Common myeloid progenitor, CD34-positive (primary cell): ENCODE measurements around the gene FEV.

Source experiments
- CTCF ChIA-PET: fragments of 350-600 bp; sonication (Branson Sonifier 250); formaldehyde crosslinking; loops from one replicate; lab custom pipeline; 2021; ENCODE audit warnings: antibody characterized with exemption; lab: Charles Lee
- POLR2A ChIA-PET: fragments of 350-600 bp; sonication (Branson Sonifier 250); formaldehyde crosslinking; loops from one replicate; lab custom pipeline; 2021; ENCODE audit warnings: antibody characterized with exemption; lab: Charles Lee
- DNase-seq, 3 donors: peaks; one replicate each; pipeline versions ENCODE4 v3.0.0 to v3.0.0-alpha.2; 2013
- H3K27ac ChIP-seq, 2 experiments: 1 replicate in 1 of 2; 2 replicates in 1 of 2; pipeline ENCODE4 v1.7.0; 2013; ENCODE audit warnings: inconsistent platforms in 2 of 2, low read length in 2 of 2, mild to moderate bottlenecking in 2 of 2, low read depth in 1 of 2, moderate library complexity in 1 of 2; ENCODE audit not compliant: severe bottlenecking in 2 of 2, insufficient read depth in 1 of 2, poor library complexity in 1 of 2
- H3K27me3 ChIP-seq, 5 experiments: replicated peaks in 2 of 5; 1 replicate in 3 of 5; 2 replicates in 2 of 5; pipeline versions ENCODE4 v1.6.1 to v1.7.0; 2013; ENCODE audit warnings: low read length in 4 of 5, mild to moderate bottlenecking in 2 of 5, moderate library complexity in 2 of 5, inconsistent platforms in 1 of 5; ENCODE audit not compliant: insufficient read depth in 5 of 5, control insufficient read depth in 4 of 5
- H3K36me3 ChIP-seq, 4 experiments: 1 replicate in 2 of 4; 2 replicates in 2 of 4; pipeline versions ENCODE4 v1.6.1 to v1.7.0; 2013; ENCODE audit warnings: low read length in 3 of 4, control low read depth in 1 of 4, mild to moderate bottlenecking in 1 of 4; ENCODE audit not compliant: control insufficient read depth in 4 of 4, insufficient read depth in 4 of 4
- H3K4me1 ChIP-seq, 4 experiments: 1 replicate in 3 of 4; 2 replicates in 1 of 4; pipeline versions ENCODE4 v1.6.1 to v1.7.1; 2013; ENCODE audit warnings: low read length in 3 of 4, mild to moderate bottlenecking in 3 of 4, control low read depth in 1 of 4, inconsistent platforms in 1 of 4, moderate library complexity in 1 of 4; ENCODE audit not compliant: control insufficient read depth in 4 of 4, insufficient read depth in 4 of 4; ENCODE audit errors: control extremely low read depth in 1 of 4
- H3K4me3 ChIP-seq, 7 experiments: 1 replicate in 4 of 7; 2 replicates in 3 of 7; pipeline versions ENCODE4 v1.5.1 to v1.7.0; 2013; ENCODE audit warnings: mild to moderate bottlenecking in 7 of 7, low read length in 6 of 7, moderate library complexity in 6 of 7, inconsistent platforms in 2 of 7, low read depth in 2 of 7, control low read depth in 1 of 7; ENCODE audit not compliant: insufficient read depth in 4 of 7, control insufficient read depth in 1 of 7; ENCODE audit errors: extremely low read depth in 1 of 7
- H3K9me3 ChIP-seq, 5 experiments: 1 replicate in 4 of 5; 2 replicates in 1 of 5; pipeline versions ENCODE4 v1.6.1 to v1.7.1; 2013; ENCODE audit warnings: low read length in 4 of 5, mild to moderate bottlenecking in 2 of 5, inconsistent platforms in 1 of 5, low read depth in 1 of 5, moderate library complexity in 1 of 5; ENCODE audit not compliant: control insufficient read depth in 4 of 5, insufficient read depth in 2 of 5; ENCODE audit errors: control extremely low read depth in 1 of 5
- WGBS: methylation state at CpG from one replicate; pipeline ENCODE4 v1.1.5; 2013; ENCODE audit not compliant: insufficient coverage; 5-methylcytosine and 5-hydroxymethylcytosine counted together

FEV gene

DNA sequence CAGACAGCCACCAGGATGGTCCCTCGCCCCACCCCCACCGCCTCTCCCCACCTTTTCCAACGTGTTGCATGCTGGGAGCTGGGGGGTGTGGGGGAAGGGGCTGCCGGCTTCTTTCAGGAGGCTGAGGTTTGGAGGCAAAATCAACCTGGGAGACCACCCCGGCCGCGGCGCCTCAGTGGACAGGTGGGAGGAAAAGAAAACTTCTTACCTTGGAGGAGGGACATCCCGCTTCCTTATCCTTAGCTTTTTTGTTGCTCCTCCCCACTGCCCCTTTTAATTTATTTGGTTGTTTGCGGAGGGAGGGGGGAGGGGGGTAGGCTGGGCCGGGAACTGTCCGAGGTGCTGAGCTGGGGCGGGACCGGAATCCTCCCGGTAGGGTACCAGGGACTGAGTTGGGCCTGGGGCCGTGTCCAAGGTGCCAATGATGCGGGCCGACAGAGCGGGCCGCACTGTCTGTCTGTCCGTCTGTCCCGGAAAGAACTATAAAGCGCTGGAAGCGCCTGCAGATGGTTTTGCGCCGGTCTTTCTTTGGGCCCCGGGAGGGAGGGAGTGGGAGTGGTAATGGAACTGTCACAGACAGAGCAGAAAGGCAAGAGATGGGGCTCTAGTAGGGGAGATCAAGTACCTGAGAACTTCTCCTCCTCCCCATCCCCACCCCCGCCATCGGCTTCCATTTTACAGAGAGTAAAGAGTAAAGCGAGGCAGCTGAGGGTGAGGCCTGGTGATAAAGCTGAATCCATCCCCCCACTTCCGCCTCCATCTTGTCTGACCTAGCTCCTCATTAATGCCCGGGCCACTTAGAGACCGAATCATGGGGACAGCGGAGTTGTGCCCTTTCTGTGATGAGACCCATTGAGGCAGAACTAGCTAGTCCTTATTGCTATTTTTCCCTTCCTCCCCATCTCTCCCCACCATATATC lies 23.1 kb downstream of the FEV start:
- no peak overlapping the region for H3K27ac ChIP-seq
- H3K4me1 ChIP-seq = peaks cover 0 to 24% (median 10%) of the 10 kb centered on the region in 4 experiments
- DNase-seq = no peak
- peaks cover 12 to 97% (median 41%) of the 10 kb centered on the region in 5 experiments for H3K27me3 ChIP-seq
- 14% methylated on average over 12 of the region's 34 CpGs for WGBS
- CTCF ChIA-PET = no interaction called here
- POLR2A ChIA-PET = no interaction called here
- H3K4me3 ChIP-seq = no peak overlapping the region
- no peaks in the 10 kb centered on the region for H3K36me3 ChIP-seq
- peaks cover 0 to 4% (median 2%) of the 10 kb centered on the region in 5 experiments for H3K9me3 ChIP-seq

DNA sequence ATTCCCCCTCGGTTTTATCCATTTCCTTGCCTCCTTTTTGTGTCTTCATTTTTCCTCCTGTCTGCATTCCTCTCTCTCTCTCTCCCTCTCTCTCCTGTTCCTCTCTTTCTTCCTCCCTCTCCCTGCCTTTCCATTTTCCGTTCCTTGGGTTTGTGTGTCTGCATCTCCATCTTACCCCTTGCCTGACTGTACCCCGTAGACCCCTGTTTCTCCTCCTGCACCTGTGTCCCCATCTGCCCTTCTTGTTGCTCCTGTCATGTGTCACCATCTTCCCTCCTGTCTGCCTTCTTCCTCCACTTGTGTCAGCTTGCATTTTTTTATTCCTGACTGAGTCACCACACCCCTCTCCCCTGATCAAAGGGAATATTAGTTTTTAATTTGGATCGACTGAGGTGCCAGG lies 23.8 kb downstream of the FEV start:
- 14% methylated on average over 4 of the region's 4 CpGs for WGBS
- CTCF ChIA-PET = no interaction called here

DNA sequence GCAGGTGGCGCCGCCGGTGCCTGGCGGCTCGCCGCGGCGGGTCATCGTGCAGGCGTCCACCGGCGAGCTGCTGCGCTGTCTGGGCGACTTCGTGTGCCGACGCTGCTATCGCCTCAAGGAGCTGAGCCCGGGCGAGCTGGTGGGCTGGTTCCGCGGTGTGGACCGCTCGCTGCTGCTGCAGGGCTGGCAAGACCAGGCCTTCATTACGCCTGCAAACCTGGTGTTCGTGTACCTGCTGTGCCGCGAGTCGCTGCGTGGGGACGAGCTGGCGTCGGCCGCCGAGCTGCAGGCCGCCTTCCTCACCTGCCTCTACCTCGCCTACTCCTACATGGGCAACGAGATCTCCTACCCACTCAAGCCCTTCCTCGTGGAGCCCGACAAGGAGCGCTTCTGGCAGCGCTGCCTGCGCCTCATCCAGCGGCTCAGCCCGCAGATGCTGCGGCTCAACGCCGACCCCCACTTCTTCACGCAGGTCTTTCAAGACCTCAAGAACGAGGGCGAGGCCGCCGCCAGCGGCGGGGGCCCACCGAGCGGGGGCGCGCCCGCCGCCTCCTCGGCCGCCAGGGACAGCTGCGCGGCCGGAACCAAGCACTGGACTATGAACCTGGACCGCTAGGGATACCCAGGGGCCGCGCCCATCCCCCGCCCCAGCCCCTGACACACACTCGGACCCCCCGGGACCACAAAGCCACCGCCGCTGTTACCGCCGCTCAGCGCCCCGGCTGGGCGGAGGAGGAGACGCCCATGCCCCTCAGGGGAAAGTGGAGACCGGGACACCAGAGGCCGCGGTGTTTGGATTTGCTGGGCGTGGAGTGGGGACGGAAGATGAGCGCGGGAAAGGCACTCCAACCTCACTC lies 24.4 kb downstream of the FEV start:
- ChIA-PET CTCF (no interaction called here), POLR2A (no interaction called here)
- H3K4me1 ChIP-seq = peaks cover 0 to 24% (median 10%) of the 10 kb centered on the region in 4 experiments
- DNase-seq = no peak
- peaks cover 14 to 99% (median 46%) of the 10 kb centered on the region in 5 experiments for H3K27me3 ChIP-seq
- peaks cover 0 to 4% (median 2%) of the 10 kb centered on the region in 5 experiments for H3K9me3 ChIP-seq
- no peak overlapping the region for H3K27ac ChIP-seq
- WGBS = 3% methylated on average over 75 of the region's 87 CpGs
- no peak overlapping the region for H3K4me3 ChIP-seq
- no peaks in the 10 kb centered on the region for H3K36me3 ChIP-seq

More for the DNA sequence above, 23.8 kb downstream of the FEV start:
- POLR2A ChIA-PET = no interaction called here
- H3K9me3 ChIP-seq = peaks cover 0 to 4% (median 2%) of the 10 kb centered on the region in 5 experiments
- no peak overlapping the region for H3K27ac ChIP-seq
- H3K4me3 ChIP-seq = no peak overlapping the region
- peaks cover 0 to 24% (median 10%) of the 10 kb centered on the region in 4 experiments for H3K4me1 ChIP-seq
- peaks cover 14 to 98% (median 44%) of the 10 kb centered on the region in 5 experiments for H3K27me3 ChIP-seq
- no peaks in the 10 kb centered on the region for H3K36me3 ChIP-seq
- no peak for DNase-seq

DNA sequence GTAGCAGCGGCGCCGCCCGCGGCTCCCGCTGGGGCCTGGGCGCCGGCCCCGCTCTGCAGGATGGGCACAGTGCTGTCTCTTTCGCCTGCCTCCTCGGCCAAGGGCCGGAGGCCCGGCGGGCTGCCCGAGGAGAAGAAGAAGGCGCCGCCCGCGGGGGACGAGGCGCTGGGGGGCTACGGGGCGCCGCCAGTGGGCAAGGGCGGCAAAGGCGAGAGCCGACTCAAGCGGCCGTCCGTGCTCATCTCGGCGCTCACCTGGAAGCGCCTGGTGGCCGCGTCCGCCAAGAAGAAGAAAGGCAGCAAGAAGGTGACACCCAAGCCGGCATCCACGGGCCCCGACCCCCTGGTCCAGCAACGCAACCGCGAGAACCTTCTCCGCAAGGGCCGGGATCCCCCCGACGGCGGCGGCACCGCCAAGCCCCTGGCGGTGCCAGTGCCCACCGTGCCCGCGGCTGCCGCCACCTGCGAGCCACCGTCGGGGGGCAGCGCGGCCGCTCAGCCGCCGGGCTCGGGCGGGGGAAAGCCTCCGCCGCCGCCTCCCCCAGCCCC lies 25.1 kb downstream of the FEV start:
- Histone ChIP-seq H3K4me3 (peak overlapping the region in 6 of 7 experiments; percentile 19 to 70 (median 48)), H3K9me3 (peaks cover 0 to 4% (median 2%) of the 10 kb centered on the region in 5 experiments), H3K27me3 (peaks cover 14 to 99% (median 47%) of the 10 kb centered on the region in 5 experiments), H3K4me1 (peaks cover 0 to 24% (median 10%) of the 10 kb centered on the region in 4 experiments), H3K36me3 (no peaks in the 10 kb centered on the region), H3K27ac (no peak overlapping the region)
- ChIA-PET CTCF (interaction anchor here (0.9 kb wide), 1 partner anchor 63 kb away, joined by 3 read pairs; no protein-coding TSS in a partner anchor), POLR2A (no interaction called here)
- no peak for DNase-seq
- WGBS = 2% methylated on average over 57 of the region's 67 CpGs

DNA sequence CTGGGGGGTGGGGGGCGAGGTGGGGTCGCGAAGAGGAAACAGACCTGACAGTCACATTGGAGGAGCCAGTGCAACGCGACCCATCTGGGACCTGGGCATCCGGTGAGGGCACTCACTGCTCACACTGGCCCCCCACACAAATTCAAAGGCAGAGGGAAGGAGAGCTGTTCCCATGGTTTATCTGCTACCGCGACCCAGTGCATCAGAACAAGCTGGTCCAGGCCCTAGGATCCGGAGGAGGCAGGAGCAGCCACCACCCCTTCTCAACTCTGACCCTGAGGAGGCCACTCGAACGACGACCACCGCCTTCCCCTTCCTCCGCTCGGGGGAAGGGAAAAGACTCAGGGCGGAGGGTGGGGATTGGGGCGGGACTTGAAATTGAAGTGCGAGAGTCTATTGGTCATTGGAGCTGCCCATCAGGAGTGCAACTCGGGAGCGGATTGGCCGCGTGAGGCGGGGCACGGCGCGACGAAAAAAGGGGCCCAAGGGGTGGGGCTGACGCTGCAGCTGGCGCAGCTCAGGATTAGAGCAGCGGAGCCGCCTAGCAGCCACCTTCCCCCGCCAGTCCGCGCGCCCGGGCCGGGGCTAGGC lies 25.7 kb downstream of the FEV start, which contains the start of gene CDK5R2:
TSS of gene CDK5R2 (plus strand) at position 526 of the 591 bp plus-strand sequence. CDS start 155 bp downstream, outside the sequence.
- Histone ChIP-seq H3K9me3 (peaks cover 0 to 4% (median 2%) of the 10 kb centered on the region in 5 experiments), H3K4me3 (peak within 1 kb of the TSS in 6 of 7 experiments; percentile 19 to 70 (median 48)), H3K36me3 (no peaks in the 10 kb centered on the region), H3K27me3 (peaks cover 11 to 96% (median 49%) of the 10 kb centered on the region in 5 experiments), H3K27ac (no peak within 1 kb of the TSS), H3K4me1 (peaks cover 0 to 24% (median 10%) of the 10 kb centered on the region in 4 experiments)
- CTCF ChIA-PET = interaction anchor here (0.9 to 1.6 kb wide), 2 partner anchors 21 to 63 kb away, joined by 3 to 4 read pairs; no protein-coding TSS in a partner anchor
- peak; percentile 85 to 91 (median 90) for DNase-seq
- 3% methylated on average over 29 of the region's 37 CpGs for WGBS
- POLR2A ChIA-PET = no interaction called here

DNA sequence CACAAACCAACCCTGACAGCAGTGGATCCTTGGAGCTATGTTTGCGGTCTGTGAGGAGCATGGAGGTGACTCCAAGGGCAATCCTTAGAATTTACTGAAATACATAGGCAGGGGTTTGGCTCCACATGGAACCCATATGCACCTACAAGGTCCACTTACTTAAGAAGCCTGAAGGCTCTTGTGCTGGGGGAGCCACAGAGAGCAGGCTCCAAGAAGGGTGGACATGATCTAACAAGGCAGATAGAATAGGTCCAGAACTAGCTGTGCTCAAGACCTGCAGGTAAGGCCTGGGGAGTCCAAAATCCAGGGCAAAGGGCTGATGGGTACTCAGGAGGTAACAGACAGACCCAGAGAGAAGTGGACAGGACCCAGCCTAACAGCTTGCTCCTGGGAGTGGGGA lies 26.7 kb downstream of the FEV start:
- no CpG with 5 or more reads among the region's 1 CpG for WGBS
- Histone ChIP-seq H3K9me3 (peaks cover 0 to 4% (median 2%) of the 10 kb centered on the region in 5 experiments), H3K27ac (no peak overlapping the region), H3K27me3 (peaks cover 6 to 93% (median 44%) of the 10 kb centered on the region in 5 experiments), H3K36me3 (no peaks in the 10 kb centered on the region), H3K4me1 (peaks cover 0 to 24% (median 10%) of the 10 kb centered on the region in 4 experiments), H3K4me3 (no peak overlapping the region)
- no peak for DNase-seq
- ChIA-PET CTCF (interaction anchor here (0.6 to 1.6 kb wide), 3 partner anchors 22 to 109 kb away, joined by 3 to 4 read pairs (median 3); no protein-coding TSS in a partner anchor), POLR2A (interaction anchor here (0.9 kb wide), 1 partner anchor 94 kb away, joined by 3 read pairs; no protein-coding TSS in a partner anchor)
